HFFc6 (cell line): Measurements from ENCODE around the gene PRTFDC1. TPM values are rescaled to one million over a fixed set of nuclear protein-coding genes. Genes with fewer than 3 reads are reported as not detected.
"Not testable (repeated sequence)": the region's sequence is repeated elsewhere in the genome, so short reads cannot be mapped to it uniquely, and the experiment has no call there.

Experiments used
- DNase-seq: peaks from one replicate; pipeline ENCODE4 v3.0.0-alpha.2; 2018
- H3K27ac Mint-ChIP-seq: 2 replicates; pipeline ENCODE4 v1.8.0; 2020; ENCODE audit warnings: mild to moderate bottlenecking, mixed read lengths
- H3K27me3 Mint-ChIP-seq: 2 replicates; pipeline ENCODE4 v1.8.0; 2021; ENCODE audit warnings: mild to moderate bottlenecking, moderate library complexity, mixed read lengths; ENCODE audit not compliant: insufficient read depth
- H3K36me3 Mint-ChIP-seq: 2 replicates; pipeline ENCODE4 v1.8.0; 2021; ENCODE audit warnings: low read depth, mixed read lengths
- H3K4me1 Mint-ChIP-seq: 2 replicates; pipeline ENCODE4 v1.8.0; 2020; ENCODE audit warnings: low read depth, mixed read lengths
- H3K4me3 Mint-ChIP-seq: 2 replicates; pipeline ENCODE4 v1.8.0; 2020; ENCODE audit warnings: mild to moderate bottlenecking, moderate library complexity, mixed read lengths
- H3K9me3 Mint-ChIP-seq: 2 replicates; pipeline ENCODE4 v1.8.0; 2020; ENCODE audit warnings: mild to moderate bottlenecking, mixed read lengths
- total RNA-seq, 6 experiments: library from RNA; stranded (reverse); fragmentation: NEBNext Ultra II Directional; extraction: Animal tissue kit (Norgen Biotek cat#: 25700); gene quantifications; 2 replicates in 1 of 6; 3 replicates in 5 of 6; pipeline ENCODE4 v1.2.3, GENCODE V29; 2021
- TF ChIP-seq, protein P1 (sequence below): fragments of 200-600 bp; sonication (generic); IDR thresholded peaks from 2 replicates; pipeline ENCODE4 v1.5.0; 2021; ENCODE audit warnings: antibody characterized with exemption, mild to moderate bottlenecking

PRTFDC1 gene
- total RNA-seq, 6 experiments from 2014 or later = 16.2 to 32.6 (median 29.0) TPM

DNA sequence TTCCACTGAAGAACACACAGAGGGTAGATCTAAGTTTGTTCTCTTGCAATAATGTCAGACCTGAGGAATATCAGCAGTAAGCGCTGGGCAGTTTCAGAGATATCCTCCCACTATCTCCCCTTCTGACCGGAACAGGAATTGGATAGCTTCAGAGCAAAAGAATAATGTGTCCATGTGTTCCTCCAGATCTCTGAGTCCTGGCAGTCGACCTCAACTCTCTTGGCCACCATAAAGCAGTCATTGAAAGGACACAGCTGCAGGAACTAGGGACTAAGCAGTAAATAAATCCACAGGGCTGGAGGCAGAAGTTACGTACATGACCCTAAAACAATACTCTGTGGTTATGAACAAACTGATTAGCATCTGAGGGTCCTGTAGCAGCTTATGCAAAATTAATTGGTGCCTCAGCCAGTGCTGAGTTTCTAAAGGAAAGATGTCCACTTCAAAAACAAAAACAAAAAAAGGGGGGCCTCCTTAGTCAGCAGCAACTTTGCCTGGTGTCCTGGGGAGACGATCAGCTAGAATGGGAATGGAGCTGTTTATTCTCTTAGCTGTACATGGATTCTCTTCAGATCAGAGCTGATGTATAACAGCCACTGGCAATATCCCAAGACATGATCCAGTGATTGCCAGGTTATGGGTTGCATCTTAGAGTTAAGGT is 6.4 kb upstream of the PRTFDC1 start:
- Mint-ChIP-seq H3K27ac (peak overlapping the region; percentile 96), H3K9me3 (no peaks in the 10 kb centered on the region), H3K4me1 (peaks cover 69% of the 10 kb centered on the region), H3K27me3 (no peaks in the 10 kb centered on the region; the same call in 1 of the 2 replicates), H3K36me3 (no peaks in the 10 kb centered on the region), H3K4me3 (peak overlapping the region; percentile 76)
- DNase-seq = peak; percentile 41
- TF ChIP-seq, protein P1, sequence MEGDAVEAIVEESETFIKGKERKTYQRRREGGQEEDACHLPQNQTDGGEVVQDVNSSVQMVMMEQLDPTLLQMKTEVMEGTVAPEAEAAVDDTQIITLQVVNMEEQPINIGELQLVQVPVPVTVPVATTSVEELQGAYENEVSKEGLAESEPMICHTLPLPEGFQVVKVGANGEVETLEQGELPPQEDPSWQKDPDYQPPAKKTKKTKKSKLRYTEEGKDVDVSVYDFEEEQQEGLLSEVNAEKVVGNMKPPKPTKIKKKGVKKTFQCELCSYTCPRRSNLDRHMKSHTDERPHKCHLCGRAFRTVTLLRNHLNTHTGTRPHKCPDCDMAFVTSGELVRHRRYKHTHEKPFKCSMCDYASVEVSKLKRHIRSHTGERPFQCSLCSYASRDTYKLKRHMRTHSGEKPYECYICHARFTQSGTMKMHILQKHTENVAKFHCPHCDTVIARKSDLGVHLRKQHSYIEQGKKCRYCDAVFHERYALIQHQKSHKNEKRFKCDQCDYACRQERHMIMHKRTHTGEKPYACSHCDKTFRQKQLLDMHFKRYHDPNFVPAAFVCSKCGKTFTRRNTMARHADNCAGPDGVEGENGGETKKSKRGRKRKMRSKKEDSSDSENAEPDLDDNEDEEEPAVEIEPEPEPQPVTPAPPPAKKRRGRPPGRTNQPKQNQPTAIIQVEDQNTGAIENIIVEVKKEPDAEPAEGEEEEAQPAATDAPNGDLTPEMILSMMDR = peak; percentile 37; the same call in 1 of the 2 replicates

DNA sequence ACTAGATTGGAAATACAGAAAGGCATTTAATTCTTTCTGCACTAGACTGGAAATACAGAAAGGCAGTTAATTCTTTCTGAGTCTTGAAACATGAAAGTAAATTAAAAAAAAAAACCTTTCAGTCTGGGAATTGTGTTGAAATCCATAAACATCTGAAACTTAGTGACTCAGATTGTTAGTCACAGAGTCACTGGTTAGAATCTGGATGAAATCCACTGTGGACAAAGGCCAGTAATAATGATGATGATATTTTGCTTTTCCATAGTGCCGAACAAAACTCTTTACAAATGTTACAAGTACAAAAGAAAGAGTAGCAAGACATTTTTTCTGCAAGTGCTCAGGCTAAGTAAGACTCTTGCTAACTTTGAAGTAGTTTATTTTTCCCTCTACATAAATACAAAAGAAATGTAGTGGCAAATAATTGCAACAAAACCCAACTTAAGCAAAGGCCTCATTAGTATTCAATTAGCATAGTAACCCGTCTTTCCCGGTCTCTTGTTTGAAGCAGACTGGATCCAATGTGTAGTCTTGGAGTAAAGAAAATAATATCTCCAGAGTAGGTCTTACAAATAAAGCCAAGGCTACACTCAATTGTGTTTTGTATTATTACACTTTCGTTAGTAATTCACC is 5.8 kb upstream of the PRTFDC1 start:
- H3K4me3 Mint-ChIP-seq = peak overlapping the region; percentile 76
- no peaks in the 10 kb centered on the region; the same call in 1 of the 2 replicates for H3K27me3 Mint-ChIP-seq
- DNase-seq = peak; percentile 93
- no peaks in the 10 kb centered on the region for H3K9me3 Mint-ChIP-seq
- H3K4me1 Mint-ChIP-seq = peaks cover 73% of the 10 kb centered on the region
- peak overlapping the region; percentile 96 for H3K27ac Mint-ChIP-seq
- H3K36me3 Mint-ChIP-seq = no peaks in the 10 kb centered on the region
- TF ChIP-seq, protein P1 = no peak

DNA sequence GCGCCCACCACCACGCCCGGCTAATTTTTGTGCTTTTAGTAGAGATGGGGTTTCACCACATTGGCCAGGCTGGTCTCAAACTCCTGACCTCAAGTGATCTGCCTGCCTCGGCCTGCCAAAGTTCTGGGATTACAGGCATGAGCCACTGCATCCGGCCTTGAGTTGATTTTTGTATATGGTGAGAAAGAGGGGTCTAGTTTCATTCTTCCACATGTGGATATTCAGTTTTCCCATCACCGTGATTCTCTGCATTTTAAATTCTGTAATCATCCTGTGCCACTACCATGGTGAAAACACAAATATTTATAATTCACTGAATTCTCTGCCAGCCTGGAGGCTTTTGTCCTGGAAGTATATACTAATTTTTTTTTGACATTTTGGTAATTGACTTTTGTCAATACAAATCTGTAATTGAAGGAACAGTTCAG is 5.2 kb upstream of the PRTFDC1 start:
- not testable (repeated sequence) for H3K9me3 Mint-ChIP-seq, H3K36me3 Mint-ChIP-seq, H3K27me3 Mint-ChIP-seq
- Mint-ChIP-seq H3K4me1 (peaks cover 71% of the 10 kb centered on the region), H3K4me3 (peak overlapping the region; percentile 66), H3K27ac (peak overlapping the region; percentile 96)
- DNase-seq = peak; percentile 65

DNA sequence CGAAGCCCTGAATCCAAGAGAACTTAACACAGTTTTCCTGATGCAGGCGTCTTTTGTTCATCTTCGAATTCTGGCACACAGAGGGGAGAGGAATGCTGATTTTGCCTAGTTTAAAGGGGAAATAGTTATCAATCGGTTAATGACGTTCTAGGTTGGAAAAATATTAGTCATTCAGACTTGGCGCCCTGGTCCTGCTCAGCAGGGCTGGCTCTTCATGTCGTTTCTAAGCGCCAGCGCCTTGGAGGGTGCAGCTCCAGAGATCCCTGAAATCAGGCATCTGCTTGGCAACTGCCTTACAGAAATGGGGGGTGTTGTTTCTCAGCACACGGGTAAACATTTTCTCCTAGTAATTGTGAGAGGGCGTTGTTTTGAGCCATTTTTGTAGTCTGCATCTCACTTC is 1.3 kb upstream of the PRTFDC1 start:
- peak overlapping the region; percentile 78 for H3K4me3 Mint-ChIP-seq
- TF ChIP-seq, protein P1 = no peak
- H3K4me1 Mint-ChIP-seq = peaks cover 59% of the 10 kb centered on the region
- peak overlapping the region; percentile 88 for H3K27ac Mint-ChIP-seq
- H3K36me3 Mint-ChIP-seq = peaks cover 4% of the 10 kb centered on the region; the same call in 1 of the 2 replicates
- H3K27me3 Mint-ChIP-seq = no peaks in the 10 kb centered on the region; the same call in 1 of the 2 replicates
- no peaks in the 10 kb centered on the region for H3K9me3 Mint-ChIP-seq
- no peak for DNase-seq

DNA sequence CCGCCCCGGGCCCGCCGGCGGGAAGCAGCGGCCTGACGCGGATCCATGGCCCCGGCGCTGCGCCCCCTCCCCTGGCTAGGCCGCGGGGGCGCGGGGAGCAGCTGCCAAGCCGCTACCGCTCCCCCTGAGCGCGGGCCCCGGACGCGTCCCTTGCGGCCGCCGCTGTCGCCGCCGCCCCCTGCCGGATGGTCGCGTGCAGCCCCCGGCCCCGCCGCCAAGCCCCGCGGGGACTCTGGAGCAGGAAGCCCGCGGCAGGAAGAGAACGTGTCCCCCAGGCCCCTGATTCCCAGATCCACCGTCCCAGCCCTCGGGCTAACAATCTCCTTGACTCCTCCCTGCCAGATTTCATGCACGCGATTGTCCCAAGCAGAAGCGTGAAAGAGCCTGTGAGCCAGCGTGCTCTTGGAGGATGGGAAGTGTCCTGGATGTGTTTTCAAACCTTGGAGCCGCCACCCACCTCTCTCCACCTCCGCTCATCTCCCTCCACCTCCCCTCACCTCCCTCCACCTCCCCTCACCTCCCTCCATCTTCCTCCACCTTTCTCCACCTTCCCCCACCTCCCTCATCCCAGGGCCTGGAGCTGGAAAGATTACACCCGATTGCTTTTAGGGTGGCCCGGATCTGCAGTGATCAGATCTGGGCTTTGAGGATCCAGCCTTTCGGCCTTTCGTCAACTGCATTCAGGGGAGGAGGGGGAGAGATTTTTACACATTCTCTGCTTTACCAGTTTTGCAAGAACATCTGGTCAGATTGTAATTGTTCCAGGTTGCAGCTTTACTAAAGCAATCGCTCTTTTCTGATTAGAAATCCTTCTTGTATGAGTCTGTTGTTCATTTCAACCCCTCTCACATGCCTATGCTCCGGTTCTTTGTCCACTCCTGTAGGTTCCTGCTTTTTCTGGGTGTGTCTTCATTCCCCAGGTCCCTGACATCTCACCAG is 570 bp upstream of the PRTFDC1 start:
- TF ChIP-seq, protein P1 = peak; percentile 61
- Mint-ChIP-seq H3K9me3 (no peaks in the 10 kb centered on the region), H3K27me3 (no peaks in the 10 kb centered on the region; the same call in 1 of the 2 replicates), H3K4me3 (peak overlapping the region; percentile 78), H3K27ac (peak overlapping the region; percentile 93), H3K36me3 (peaks cover 4% of the 10 kb centered on the region; the same call in 1 of the 2 replicates), H3K4me1 (peaks cover 59% of the 10 kb centered on the region)
- peak; percentile 52 for DNase-seq
